Tibial artery (tissue), 4 donors: ENCODE measurements around the gene RIPOR3.

ENCODE experiments used
- DNase-seq, 2 donors: peaks; one replicate each; pipeline ENCODE4 v3.0.0-alpha.2; 2019
- H3K27ac ChIP-seq, 2 donors: fragments of 200-600 bp; sonication (generic) in 1 of 2; 1 replicate in 1 of 2; 2 replicates in 1 of 2; pipeline ENCODE4 v1.5.1; 2018 to 2019; ENCODE audit warnings: mild to moderate bottlenecking in 1 of 2
- H3K27me3 ChIP-seq, 2 donors: fragments of 200-600 bp; sonication (generic) in 1 of 2; one replicate each; pipeline versions ENCODE4 v1.5.1 to v1.6.0; 2016 to 2019
- H3K36me3 ChIP-seq, 3 donors: fragments of 200-600 bp; sonication (generic) in 2 of 3; one replicate each; pipeline ENCODE4 v1.5.1; 2016 to 2019; ENCODE audit warnings: mild to moderate bottlenecking in 2 of 3
- H3K4me1 ChIP-seq, 4 donors: fragments of 200-600 bp; sonication (generic) in 2 of 4; 1 replicate in 3 of 4; 2 replicates in 1 of 4; pipeline ENCODE4 v1.5.1; 2016 to 2019
- H3K4me3 ChIP-seq, 2 donors: fragments of 200-600 bp; sonication (generic) in 1 of 2; 1 replicate in 1 of 2; 2 replicates in 1 of 2; pipeline ENCODE4 v1.5.1; 2018 to 2019; ENCODE audit warnings: mild to moderate bottlenecking in 2 of 2
- H3K9me3 ChIP-seq, 3 donors: fragments of 200-600 bp; sonication (generic) in 1 of 3; one replicate each; pipeline ENCODE4 v1.5.1; 2016 to 2019
- CTCF ChIP-seq, 2 experiments: fragments of 200-600 bp in 1 of 2; fragments of 450-650 bp in 1 of 2; IDR thresholded peaks; one replicate each; pipeline ENCODE4 v1.5.1; 2017 to 2019; ENCODE audit warnings: antibody characterized with exemption in 2 of 2, mild to moderate bottlenecking in 1 of 2, moderate library complexity in 1 of 2
- intact Hi-C: fragments of 100-400 bp; cut with DNase I; formaldehyde crosslinking; loops from one replicate; pipeline ENCODE4 v1.15.0; 2023; ENCODE audit warnings: low total_unique reads

The RIPOR3 gene

DNA sequence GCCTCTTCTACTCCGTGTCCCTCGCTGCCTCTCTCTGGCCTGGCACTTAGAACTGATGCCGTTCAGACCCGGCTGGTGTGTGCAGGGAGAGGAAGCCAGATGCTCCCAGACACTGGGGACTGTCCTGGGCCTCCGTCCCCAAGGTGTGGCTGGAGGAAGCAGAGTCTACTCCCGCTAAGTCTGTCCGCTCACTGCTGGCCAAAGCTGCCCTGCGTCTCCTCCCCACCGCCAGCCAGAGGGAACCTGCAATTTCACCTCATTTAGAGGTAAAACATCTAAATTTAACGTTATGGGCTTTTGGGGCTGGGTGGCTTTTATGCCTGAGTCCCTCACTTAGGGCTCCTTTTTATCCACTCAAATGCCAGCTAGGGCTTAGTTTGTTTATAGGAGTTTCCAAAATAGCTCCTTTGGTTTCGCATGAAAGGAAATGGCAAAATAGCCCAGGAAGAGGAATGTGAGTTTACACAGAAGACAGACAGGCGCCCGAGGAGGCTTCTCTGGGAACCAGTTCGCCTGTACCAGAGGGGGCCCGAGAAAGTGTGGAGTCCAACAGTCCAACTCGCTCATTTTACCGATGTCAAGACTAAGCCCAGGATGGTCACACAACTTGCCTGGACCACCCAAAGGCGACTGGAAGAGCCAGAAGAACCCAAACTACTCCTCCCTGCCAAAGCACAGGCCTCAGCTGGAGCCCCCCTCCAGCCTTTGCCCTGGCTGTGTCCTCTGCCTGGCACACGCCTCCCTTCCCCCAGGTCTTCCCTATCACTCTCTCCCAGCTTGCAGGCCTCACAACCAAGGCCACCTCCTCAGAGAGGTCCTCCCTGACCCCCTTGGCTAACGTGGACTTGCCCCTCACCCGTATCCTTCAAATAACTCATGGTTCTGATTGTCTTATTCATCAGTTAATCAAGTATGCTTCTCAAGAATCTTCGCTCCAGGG is 54.5 kb downstream of the RIPOR3 start:
- H3K4me3 ChIP-seq, result peak overlapping the region in 1 of 2 donors; percentile 2
- H3K4me1 ChIP-seq, result peaks cover 0 to 22% (median 20%) of the 10 kb centered on the region in 4 donors
- TF ChIP-seq CTCF (IDR thresholded peaks at IDR 0.05), result no peak
- no peak for DNase-seq
- H3K27me3 ChIP-seq, result no peaks in the 10 kb centered on the region
- no peaks in the 10 kb centered on the region for H3K9me3 ChIP-seq
- H3K27ac ChIP-seq, result peak overlapping the region; percentile 57 to 61
- H3K36me3 ChIP-seq, result no peaks in the 10 kb centered on the region
- intact Hi-C loops, result no loop called here

GRCh38 chr20:50635676-50636600 is 55.4 kb downstream of the RIPOR3 start:
- Histone ChIP-seq H3K4me1 (peaks cover 0 to 22% (median 20%) of the 10 kb centered on the region in 4 donors), H3K9me3 (no peaks in the 10 kb centered on the region), H3K36me3 (no peaks in the 10 kb centered on the region), H3K4me3 (peak overlapping the region in 1 of 2 donors; percentile 3), H3K27ac (peak overlapping the region in 1 of 2 donors; percentile 61), H3K27me3 (no peaks in the 10 kb centered on the region)
- peak in 1 of 2 donors; percentile 78 for DNase-seq
- intact Hi-C loops, result no loop called here
- peak; percentile 61 to 77 for TF ChIP-seq CTCF (IDR thresholded peaks at IDR 0.05)

DNA sequence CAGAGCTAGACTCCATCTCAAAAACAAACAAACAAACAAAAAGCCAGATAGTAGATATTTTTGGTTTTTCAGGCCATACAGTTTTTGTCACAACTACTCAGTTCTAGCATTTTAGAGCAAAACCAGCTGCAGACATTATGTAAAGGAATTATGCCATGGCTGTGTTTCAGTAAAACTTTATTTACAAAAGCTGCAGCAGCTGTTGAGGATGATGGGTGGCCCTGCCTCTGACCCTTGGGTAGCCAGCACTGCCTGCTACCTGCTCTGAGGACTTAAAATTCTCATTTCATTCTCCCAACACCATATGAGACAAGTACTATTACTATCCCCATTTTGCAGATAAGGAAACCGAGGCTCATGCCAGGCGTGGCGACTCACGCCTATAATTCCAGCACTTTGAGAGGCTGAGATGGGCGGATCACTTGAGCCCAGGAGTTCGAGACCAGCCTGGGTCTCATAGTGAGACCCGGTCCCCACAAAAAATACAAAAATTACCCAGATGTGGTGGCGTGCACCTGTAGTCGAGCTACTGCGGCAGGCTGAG is 56.3 kb downstream of the RIPOR3 start:
- Histone ChIP-seq H3K27me3 (no peaks in the 10 kb centered on the region), H3K4me1 (peaks cover 0 to 22% (median 20%) of the 10 kb centered on the region in 4 donors), H3K36me3 (no peaks in the 10 kb centered on the region), H3K27ac (no peak overlapping the region), H3K9me3 (no peaks in the 10 kb centered on the region), H3K4me3 (no peak overlapping the region)
- intact Hi-C loops, result no loop called here
- no peak for TF ChIP-seq CTCF (IDR thresholded peaks at IDR 0.05)
- DNase-seq, result no peak

DNA sequence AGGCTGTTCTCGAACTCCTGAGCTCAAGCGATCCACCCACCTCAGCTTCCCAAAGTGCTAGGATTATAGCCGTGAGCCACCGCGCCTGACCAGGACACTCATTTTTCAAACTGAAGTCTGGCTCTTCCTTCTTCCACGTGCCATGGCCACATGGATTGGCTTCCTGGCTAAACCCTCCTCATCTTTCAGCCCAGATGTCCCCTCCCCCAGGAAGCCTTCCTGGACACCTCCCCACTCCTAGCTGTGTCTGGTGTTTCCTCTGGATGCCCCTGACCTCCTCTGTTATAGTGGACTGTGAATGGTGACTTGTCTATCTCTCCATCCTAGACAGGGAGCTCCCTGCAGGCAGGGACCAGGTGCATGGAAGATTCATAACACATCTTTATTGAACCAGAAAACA is 57.2 kb downstream of the RIPOR3 start:
- intact Hi-C loops, result no loop called here
- Histone ChIP-seq H3K4me1 (peaks cover 0 to 22% (median 20%) of the 10 kb centered on the region in 4 donors), H3K36me3 (no peaks in the 10 kb centered on the region), H3K9me3 (no peaks in the 10 kb centered on the region), H3K4me3 (no peak overlapping the region), H3K27ac (no peak overlapping the region), H3K27me3 (no peaks in the 10 kb centered on the region)
- TF ChIP-seq CTCF (IDR thresholded peaks at IDR 0.05), result no peak
- DNase-seq, result no peak

GRCh38 chr20:50633361-50633760 is 58.0 kb downstream of the RIPOR3 start:
- Histone ChIP-seq H3K4me3 (no peak overlapping the region), H3K27ac (no peak overlapping the region), H3K36me3 (no peaks in the 10 kb centered on the region), H3K4me1 (peaks cover 0 to 22% (median 20%) of the 10 kb centered on the region in 4 donors), H3K27me3 (no peaks in the 10 kb centered on the region), H3K9me3 (no peaks in the 10 kb centered on the region)
- intact Hi-C loops, result no loop called here
- DNase-seq, result no peak
- TF ChIP-seq CTCF (IDR thresholded peaks at IDR 0.05), result no peak
